H9 (cell line): ENCODE measurements around the gene EFCAB10. TPM values are rescaled to one million over a fixed set of nuclear protein-coding genes. Genes with fewer than 3 reads are reported as not detected.

Experiments
- DNase-seq: peaks from one replicate; pipeline ENCODE4 v3.0.0-alpha.2; 2017
- H2AFZ ChIP-seq: one replicate; pipeline ENCODE4 v1.6.1; 2013; ENCODE audit warnings: mild to moderate bottlenecking, low read length, control low read depth, moderate library complexity
- H2AK5ac ChIP-seq: 2 replicates; pipeline ENCODE4 v1.6.1; 2013; ENCODE audit warnings: low read length, control low read depth, mixed read lengths; ENCODE audit not compliant: insufficient read length
- H2BK120ac ChIP-seq: one replicate; pipeline ENCODE4 v1.6.1; 2013; ENCODE audit warnings: low read depth, mild to moderate bottlenecking, low read length, control low read depth, inconsistent platforms; ENCODE audit not compliant: poor library complexity, severe bottlenecking
- H2BK12ac ChIP-seq: 2 replicates; pipeline ENCODE4 v1.6.1; 2013; ENCODE audit warnings: low read length, control low read depth, mixed read lengths, low read depth; ENCODE audit not compliant: insufficient read length
- H2BK15ac ChIP-seq: 2 replicates; pipeline ENCODE4 v1.6.1; 2013; ENCODE audit warnings: low read depth, low read length, control low read depth
- H2BK20ac ChIP-seq: one replicate; pipeline ENCODE4 v1.6.1; 2013; ENCODE audit warnings: low read depth, mild to moderate bottlenecking, low read length, control low read depth, inconsistent platforms; ENCODE audit not compliant: poor library complexity, severe bottlenecking
- H2BK5ac ChIP-seq: 2 replicates; pipeline ENCODE4 v1.6.1; 2013; ENCODE audit warnings: low read length, control low read depth, mixed read lengths; ENCODE audit not compliant: insufficient read length
- H3K14ac ChIP-seq: 2 replicates; pipeline ENCODE4 v1.6.1; 2013; ENCODE audit warnings: low read length, control low read depth; ENCODE audit not compliant: insufficient read depth
- H3K18ac ChIP-seq: 2 replicates; pipeline ENCODE4 v1.6.1; 2013; ENCODE audit warnings: low read depth, mild to moderate bottlenecking, mixed read lengths, low read length, control low read depth; ENCODE audit not compliant: insufficient read length
- H3K23ac ChIP-seq: 2 replicates; pipeline ENCODE4 v1.6.1; 2013; ENCODE audit warnings: low read length, control low read depth, mixed read lengths, low read depth; ENCODE audit not compliant: insufficient read length
- H3K23me2 ChIP-seq: 2 replicates; pipeline ENCODE4 v1.6.1; 2013; ENCODE audit warnings: low read depth, mild to moderate bottlenecking, mixed read lengths, low read length, control low read depth; ENCODE audit not compliant: insufficient read length, poor library complexity, severe bottlenecking
- H3K27ac ChIP-seq: 2 replicates; pipeline ENCODE4 v1.5.1; 2013; ENCODE audit warnings: low read length, control low read depth, mixed read lengths, low read depth; ENCODE audit not compliant: insufficient read length
- H3K27me3 ChIP-seq: 2 replicates; pipeline ENCODE4 v1.6.1; 2013; ENCODE audit warnings: low read length, control low read depth, inconsistent platforms; ENCODE audit not compliant: insufficient read depth
- H3K4ac ChIP-seq: 2 replicates; pipeline ENCODE4 v1.6.1; 2013; ENCODE audit warnings: low read depth, mild to moderate bottlenecking, control low read depth, inconsistent platforms, low read length, moderate library complexity
- H3K4me1 ChIP-seq: 2 replicates; pipeline ENCODE4 v1.6.1; 2013; ENCODE audit warnings: low read length, control low read depth, inconsistent platforms; ENCODE audit not compliant: insufficient read depth
- H3K4me2 ChIP-seq: 2 replicates; pipeline ENCODE4 v1.6.1; 2013; ENCODE audit warnings: low read length, control low read depth, mixed read lengths; ENCODE audit not compliant: insufficient read length, insufficient read depth
- H3K56ac ChIP-seq: 2 replicates; pipeline ENCODE4 v1.6.1; 2013; ENCODE audit warnings: low read depth, mild to moderate bottlenecking, mixed read lengths, low read length, control low read depth; ENCODE audit not compliant: insufficient read length
- H3K79me1 ChIP-seq: 2 replicates; pipeline ENCODE4 v1.6.1; 2013; ENCODE audit warnings: low read depth, mild to moderate bottlenecking, moderate library complexity, low read length, control low read depth, inconsistent platforms; ENCODE audit not compliant: insufficient read depth, poor library complexity, severe bottlenecking
- H3K79me2 ChIP-seq: 2 replicates; pipeline ENCODE4 v1.6.1; 2013; ENCODE audit warnings: low read length, control low read depth, inconsistent platforms; ENCODE audit not compliant: insufficient read depth
- H3K9ac ChIP-seq: 2 replicates; pipeline ENCODE4 v1.6.1; 2013; ENCODE audit warnings: low read length, control low read depth, mixed read lengths; ENCODE audit not compliant: insufficient read length; ENCODE audit errors: extremely low read depth
- H3K9me3 ChIP-seq: one replicate; pipeline ENCODE4 v1.6.1; 2013; ENCODE audit warnings: low read depth, low read length, inconsistent platforms; ENCODE audit not compliant: control insufficient read depth
- H3T11ph ChIP-seq: one replicate; pipeline ENCODE4 v1.6.1; 2013; ENCODE audit warnings: mild to moderate bottlenecking, low read length, control low read depth, inconsistent platforms
- H4K20me1 ChIP-seq: one replicate; pipeline ENCODE4 v1.6.1; 2013; ENCODE audit not compliant: control insufficient read depth, insufficient read length, insufficient read depth
- H4K5ac ChIP-seq: 2 replicates; pipeline ENCODE4 v1.6.1; 2013; ENCODE audit warnings: low read depth, mild to moderate bottlenecking, mixed read lengths, low read length, control low read depth; ENCODE audit not compliant: insufficient read length
- H4K8ac ChIP-seq: replicated peaks from 2 replicates; pipeline ENCODE4 v1.6.1; 2013; ENCODE audit warnings: low read length, control low read depth, mixed read lengths, low read depth; ENCODE audit not compliant: insufficient read length
- H4K91ac ChIP-seq: 2 replicates; pipeline ENCODE4 v1.6.1; 2013; ENCODE audit warnings: low read depth, mild to moderate bottlenecking, moderate library complexity, mixed read lengths, low read length, control low read depth; ENCODE audit not compliant: insufficient read length
- H3K27ac Mint-ChIP-seq, 3 experiments: 2 replicates in 2 of 3; 3 replicates in 1 of 3; pipeline ENCODE4 v1.8.0; 2020 to 2021; ENCODE audit warnings: mixed read lengths in 3 of 3, mild to moderate bottlenecking in 1 of 3, moderate library complexity in 1 of 3
- H3K27me3 Mint-ChIP-seq: 2 replicates; pipeline ENCODE4 v1.8.0; 2021; ENCODE audit warnings: low read depth, mild to moderate bottlenecking, moderate library complexity, mixed read lengths
- H3K36me3 Mint-ChIP-seq, 3 experiments: 2 replicates in 2 of 3; 3 replicates in 1 of 3; pipeline ENCODE4 v1.8.0; 2020 to 2021; ENCODE audit warnings: low read depth in 3 of 3, mixed read lengths in 3 of 3; ENCODE audit not compliant: insufficient read depth in 1 of 3
- H3K4me1 Mint-ChIP-seq, 2 experiments: 2 replicates each; pipeline ENCODE4 v1.8.0; 2020; ENCODE audit warnings: mixed read lengths in 2 of 2
- H3K4me3 Mint-ChIP-seq, 2 experiments: 2 replicates in 1 of 2; 3 replicates in 1 of 2; pipeline ENCODE4 v1.8.0; 2020 to 2021; ENCODE audit warnings: mild to moderate bottlenecking in 2 of 2, mixed read lengths in 2 of 2, moderate library complexity in 1 of 2
- H3K9me3 Mint-ChIP-seq, 2 experiments: 2 replicates in 1 of 2; 3 replicates in 1 of 2; pipeline ENCODE4 v1.8.0; 2020; ENCODE audit warnings: mild to moderate bottlenecking in 2 of 2, mixed read lengths in 2 of 2, moderate library complexity in 1 of 2
- CTCF ChIP-seq: fragments of 200-600 bp; sonication (generic); conservative IDR thresholded peaks from 3 replicates; pipeline ENCODE4 v1.8.0; 2021; ENCODE audit warnings: antibody characterized with exemption, mild to moderate bottlenecking
- WGBS: extraction: QIAGEN DNeasy Blood & Tissue Kit; methylation state at CpG from one replicate; pipeline ENCODE4 v1.1.7; 2013; ENCODE audit warnings: missing lambda C conversion rate, low lambda C conversion rate, mixed read lengths; ENCODE audit not compliant: insufficient read length; ENCODE audit errors: extremely low coverage; 5-methylcytosine and 5-hydroxymethylcytosine counted together
- total RNA-seq: library from RNA; stranded (reverse); gene quantifications from 2 replicates; pipeline ENCODE4 v1.2.1, GENCODE V29; 2021

The EFCAB10 gene
- total RNA-seq, 1 experiment from 2014 or later, result 1.5 TPM

GRCh38 chr7:105530546-105530945 is 50.7 kb downstream of the EFCAB10 start:
- Histone ChIP-seq H2BK5ac (no peak overlapping the region), H2BK12ac (no peak overlapping the region), H3T11ph (no peak overlapping the region), H3K79me2 (no peaks in the 10 kb centered on the region), H2BK20ac (no peak overlapping the region), H2BK120ac (no peak overlapping the region), H3K23ac (no peak overlapping the region), H3K79me1 (no peaks in the 10 kb centered on the region), H4K8ac (no peak overlapping the region), H3K14ac (no peak overlapping the region), H2AK5ac (no peak overlapping the region), H3K23me2 (peaks cover 4% of the 10 kb centered on the region), H4K20me1 (no peaks in the 10 kb centered on the region), H3K4me1 (0 out of 2 replicates have a peak, but pooled peaks cover 2% of the 10 kb centered on the region), H3K27me3 (no peaks in the 10 kb centered on the region), H3K56ac (no peak overlapping the region), H3K9me3 (no peaks in the 10 kb centered on the region), H2AFZ (no peak overlapping the region), H4K5ac (no peak overlapping the region), H3K27ac (no peak overlapping the region), H2BK15ac (no peak overlapping the region), H4K91ac (no peak overlapping the region), H3K9ac (no peak overlapping the region), H3K4ac (no peak overlapping the region), H3K18ac (no peak overlapping the region), H3K4me2 (no peak overlapping the region)
- Mint-ChIP-seq H3K27me3 (no peaks in the 10 kb centered on the region), H3K9me3 (no peaks in the 10 kb centered on the region), H3K36me3 (peaks cover 0 to 7% (median 0%) of the 10 kb centered on the region in 3 experiments; a peak in 2 of 7 replicates), H3K4me1 (peaks cover 12 to 16% of the 10 kb centered on the region in 2 experiments), H3K27ac (no peak overlapping the region), H3K4me3 (no peak overlapping the region)
- TF ChIP-seq CTCF, result no peak
- no CpG with 5 or more reads among the region's 20 CpGs for whole genome bisulfite sequencing
- no peak for DNase-seq
